ENCODE measurements around the gene EFTUD2. TPM values are rescaled to one million over a fixed set of nuclear protein-coding genes. Genes with fewer than 3 reads are reported as not detected.

The EFTUD2 gene
- total RNA-seq, 2 experiments from 2014 or later: 73.5 to 148 TPM

GRCh38 chr17:44921122-44921882, 22.1 kb upstream of the EFTUD2 start:
- no TSS peak for BruUV-seq (replicated peaks)
- CTCF ChIA-PET (ENCODE audit: unreplicated experiment): interaction anchor here (1.1 to 1.3 kb wide), 2 partner anchors 9 to 56 kb away, joined by 3 to 4 read pairs; no protein-coding TSS in a partner anchor

GRCh38 chr17:44920565-44920940, 21.3 kb upstream of the EFTUD2 start:
- H3K4me2 ChIP-seq (ENCODE audit: low read length): peak overlapping the region; percentile 21

More at GRCh38 chr17:44921122-44921882, 22.1 kb upstream of the EFTUD2 start:
- Histone ChIP-seq H3K4me2 (ENCODE audit: low read length) (peak overlapping the region; percentile 21), H2AFZ (ENCODE audit: low read length) (no peak overlapping the region; the same call in 1 of the 2 replicates), H4K20me1 (ENCODE audit: insufficient read depth, low read length) (no peaks in the 10 kb centered on the region), H3K9me3 (ENCODE audit: low read length) (no peaks in the 10 kb centered on the region), H3K27ac (ENCODE audit: low read depth, low read length, poor library complexity, severe bottlenecking) (no peak overlapping the region), H3K36me3 (ENCODE audit: insufficient read depth, low read length) (peaks cover 9% of the 10 kb centered on the region), H3K79me2 (ENCODE audit: insufficient read depth, low read depth, low read length) (no peaks in the 10 kb centered on the region), H3K9me2 (ENCODE audit: insufficient read depth, low read length) (no peaks in the 10 kb centered on the region), H3K4me1 (ENCODE audit: insufficient read depth, low read length, poor library complexity, severe bottlenecking) (peaks cover 23% of the 10 kb centered on the region), H3K4me3 (ENCODE audit: low read depth, low read length, poor library complexity, severe bottlenecking) (no peak overlapping the region)
- no peak for DNase-seq (ENCODE audit: low spot score)
- intact Hi-C loops (cut with micrococcal nuclease; ENCODE audit: unreplicated experiment): loop anchor here (2.0 kb wide), 1 partner anchor 177 kb away; no protein-coding TSS in a partner anchor
- TF ChIP-seq CTCF (conservative IDR thresholded peaks at IDR 0.05; ENCODE audit: low read length) (no peak), EZH2phosphoT487 (IDR thresholded peaks at IDR 0.05; ENCODE audit: borderline replicate concordance, low read depth, low read length) (no peak)
- POLR2A ChIA-PET: interaction anchor here (0.6 to 1.4 kb wide), 2 partner anchors 25 to 131 kb away, joined by 5 read pairs; no protein-coding TSS in a partner anchor

More at GRCh38 chr17:44920565-44920940, 21.3 kb upstream of the EFTUD2 start:
- Histone ChIP-seq H3K9me2 (ENCODE audit: insufficient read depth, low read length) (no peaks in the 10 kb centered on the region), H3K79me2 (ENCODE audit: insufficient read depth, low read depth, low read length) (no peaks in the 10 kb centered on the region), H3K4me1 (ENCODE audit: insufficient read depth, low read length, poor library complexity, severe bottlenecking) (peaks cover 23% of the 10 kb centered on the region), H3K36me3 (ENCODE audit: insufficient read depth, low read length) (peaks cover 2% of the 10 kb centered on the region), H3K9me3 (ENCODE audit: low read length) (no peaks in the 10 kb centered on the region), H4K20me1 (ENCODE audit: insufficient read depth, low read length) (no peaks in the 10 kb centered on the region), H3K4me3 (ENCODE audit: low read depth, low read length, poor library complexity, severe bottlenecking) (no peak overlapping the region), H3K27ac (ENCODE audit: low read depth, low read length, poor library complexity, severe bottlenecking) (no peak overlapping the region), H2AFZ (ENCODE audit: low read length) (peak overlapping the region; percentile 4; the same call in 1 of the 2 replicates)
- intact Hi-C loops (cut with micrococcal nuclease; ENCODE audit: unreplicated experiment): loop anchor here (1.0 to 2.0 kb wide), 3 partner anchors 102 to 213 kb away; no protein-coding TSS in a partner anchor
- ChIA-PET POLR2A (interaction anchor here (0.6 to 1.4 kb wide), 4 partner anchors 10 to 132 kb away, joined by 3 to 5 read pairs (median 4); no protein-coding TSS in a partner anchor), CTCF (ENCODE audit: unreplicated experiment) (interaction anchor here (0.6 to 1.3 kb wide), 6 partner anchors 9 to 215 kb away, joined by 3 to 5 read pairs (median 3); partner anchors contain the start of gene ACBD4)
- BruUV-seq (replicated peaks): no TSS peak
- DNase-seq (ENCODE audit: low spot score): peak; percentile 46
- TF ChIP-seq CTCF (conservative IDR thresholded peaks at IDR 0.05; ENCODE audit: low read length) (no peak), EZH2phosphoT487 (IDR thresholded peaks at IDR 0.05; ENCODE audit: borderline replicate concordance, low read depth, low read length) (no peak)

Data from OCI-LY7 (cell line).